Left renal pelvis (tissue), 4 donors: ENCODE data around the gene TOGARAM2. TPM values are rescaled to one million over a fixed set of nuclear protein-coding genes. Genes with fewer than 3 reads are reported as not detected.

Experiments used
- DNase-seq, 4 donors: peaks; one replicate each; pipeline ENCODE4 v3.0.0-alpha.2; 2013; ENCODE audit warnings: low read depth in 4 of 4, low spot score in 3 of 4
- polyA plus RNA-seq, 4 donors: library from polyadenylated mRNA; unstranded; fragments of 120-200 nt; gene quantifications; one replicate each; pipeline ENCODE4 v1.2.1, GENCODE V29; 2013; ENCODE audit not compliant: insufficient read length in 4 of 4

TOGARAM2 gene
- 1 to 10 TPM in 1 of 4 donors, under 1 TPM in 3; 0.15 to 1.6 (median 0.85) TPM for polyA plus RNA-seq

DNA sequence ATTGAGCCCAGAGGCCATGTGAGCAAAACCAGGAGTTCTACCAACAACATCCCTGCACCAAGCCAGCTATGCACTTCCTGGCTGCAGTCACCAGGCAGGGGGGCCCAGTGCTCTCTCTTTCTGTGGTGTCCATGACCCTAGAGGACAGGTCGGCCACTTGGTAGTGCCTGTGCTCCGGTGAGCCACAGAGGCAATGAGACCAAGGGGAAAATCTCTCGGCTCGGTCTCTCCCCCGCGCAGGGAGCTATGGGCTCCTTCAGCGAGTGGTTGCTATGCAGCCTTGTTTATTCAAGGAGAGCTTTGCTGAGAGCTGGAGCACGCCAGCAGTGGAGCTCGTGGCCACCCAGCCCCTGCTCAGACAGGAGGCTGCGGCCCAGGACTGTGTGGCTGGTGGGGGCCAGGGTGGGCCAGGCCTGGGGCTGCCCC, at the start of gene TOGARAM2:
Gene TOGARAM2, plus strand, starts transcription at position 283 of the 426 bp plus-strand sequence. CDS start 13,537 bp downstream, outside the sequence.
- DNase-seq = peak in 2 of 4 donors; percentile 50 to 58

DNA sequence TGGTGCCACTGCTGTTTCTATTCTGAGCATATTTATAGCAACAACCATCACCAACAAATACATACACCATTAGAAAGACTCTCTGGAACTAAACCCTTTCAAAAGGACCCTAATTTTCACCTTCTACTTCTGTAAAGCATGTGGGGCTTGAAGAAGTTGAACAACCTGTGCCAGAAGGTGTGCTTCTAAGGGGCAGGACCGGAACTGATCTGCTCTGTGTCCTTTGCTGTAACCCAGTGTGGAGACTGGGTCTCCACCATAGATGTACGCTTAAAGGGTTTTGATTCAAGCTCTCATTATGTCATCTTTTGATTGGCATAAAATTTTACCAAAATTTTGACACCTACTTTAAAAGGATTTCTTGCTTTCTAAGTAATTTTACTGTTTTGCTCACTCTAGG, 46.3 kb upstream of the TOGARAM2 start:
- DNase-seq = no peak

DNA sequence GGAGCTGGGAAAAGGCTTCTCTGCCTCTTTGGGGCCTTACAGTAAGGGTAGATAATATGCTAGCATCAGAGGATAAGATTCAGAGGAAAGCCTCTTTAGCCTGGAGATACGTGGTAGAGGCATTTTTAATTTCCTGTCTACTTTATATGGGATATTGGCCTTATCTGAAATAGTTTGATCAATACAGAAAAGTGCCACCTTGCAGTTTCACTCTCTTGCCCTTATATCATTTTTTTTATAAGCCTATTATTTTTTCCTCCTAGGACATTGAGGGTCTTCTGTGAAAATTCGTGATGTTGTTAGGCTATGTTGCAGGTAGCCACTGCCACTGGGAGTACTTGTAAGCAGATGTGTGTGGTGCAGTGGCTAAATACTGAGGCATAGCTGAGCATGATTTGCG, 40.1 kb upstream of the TOGARAM2 start:
- no peak for DNase-seq

DNA sequence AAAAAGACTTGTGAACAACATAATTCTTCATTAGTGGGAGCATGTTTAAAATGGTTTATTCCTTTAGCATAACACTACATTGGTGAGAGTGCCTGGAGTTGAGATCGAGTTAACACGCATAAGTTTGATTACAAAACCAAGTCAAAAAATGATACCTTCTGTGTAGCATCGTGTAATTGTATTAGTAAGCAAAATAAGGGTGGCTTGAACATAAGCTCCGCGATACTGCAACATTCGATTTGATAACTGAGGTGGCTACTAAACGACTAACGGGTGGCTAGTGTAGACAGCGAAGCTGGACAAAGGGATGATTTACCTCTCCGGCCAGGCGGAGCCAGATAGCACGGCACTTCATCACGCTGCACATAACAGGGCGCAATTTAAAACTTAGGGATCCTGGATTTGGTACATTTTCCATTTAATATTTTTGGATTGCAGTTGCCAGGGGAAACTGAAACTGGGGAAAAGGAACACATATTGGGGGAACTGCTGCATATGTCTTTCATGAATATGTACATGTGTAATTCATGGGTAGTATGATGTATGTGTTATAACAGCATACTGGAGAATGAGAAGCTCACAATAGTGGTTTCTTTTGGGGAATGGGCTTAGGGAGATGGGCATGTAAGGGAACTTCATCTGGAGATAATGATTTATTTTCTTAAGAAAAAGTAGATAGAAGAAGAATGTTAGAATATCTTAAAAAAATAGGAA, 36.4 kb upstream of the TOGARAM2 start:
- no peak for DNase-seq

DNA sequence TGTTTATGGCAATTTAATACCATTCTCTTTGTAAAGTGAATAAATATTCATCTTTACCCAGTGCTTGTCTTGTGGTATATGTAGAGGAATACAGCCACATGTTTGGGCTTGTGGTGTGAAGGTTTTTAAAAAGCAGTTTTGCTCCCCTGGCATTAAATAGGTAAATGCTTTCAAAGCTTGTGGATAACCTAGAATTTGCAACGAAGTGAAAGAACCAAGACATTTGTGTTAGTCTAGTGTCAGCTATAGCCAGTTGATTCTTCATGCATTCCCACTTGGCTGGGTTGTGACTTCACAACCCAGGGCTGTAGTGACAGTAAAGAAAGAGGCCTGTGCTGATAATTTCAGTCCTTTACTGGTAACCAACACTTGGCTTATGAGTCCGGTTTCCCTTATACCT, 32.9 kb upstream of the TOGARAM2 start:
- DNase-seq = no peak

DNA sequence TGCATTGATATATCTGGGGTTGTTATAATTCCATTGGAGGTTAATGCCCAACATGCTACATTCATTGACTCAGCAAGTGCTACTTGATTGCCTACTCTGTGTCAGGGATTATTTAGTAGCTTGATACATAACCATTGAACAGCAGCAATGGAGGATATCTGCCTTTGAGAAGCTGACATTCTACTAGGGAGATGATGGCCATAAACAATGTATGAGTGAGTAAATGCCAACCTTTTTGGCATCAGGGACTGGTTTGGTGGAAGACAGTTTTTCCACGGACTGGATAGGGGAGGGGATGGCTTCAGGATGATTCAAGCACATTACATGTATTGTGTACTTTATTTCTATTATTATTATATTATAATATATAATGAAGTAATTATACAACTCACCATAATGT, 31.9 kb upstream of the TOGARAM2 start:
- DNase-seq = no peak

DNA sequence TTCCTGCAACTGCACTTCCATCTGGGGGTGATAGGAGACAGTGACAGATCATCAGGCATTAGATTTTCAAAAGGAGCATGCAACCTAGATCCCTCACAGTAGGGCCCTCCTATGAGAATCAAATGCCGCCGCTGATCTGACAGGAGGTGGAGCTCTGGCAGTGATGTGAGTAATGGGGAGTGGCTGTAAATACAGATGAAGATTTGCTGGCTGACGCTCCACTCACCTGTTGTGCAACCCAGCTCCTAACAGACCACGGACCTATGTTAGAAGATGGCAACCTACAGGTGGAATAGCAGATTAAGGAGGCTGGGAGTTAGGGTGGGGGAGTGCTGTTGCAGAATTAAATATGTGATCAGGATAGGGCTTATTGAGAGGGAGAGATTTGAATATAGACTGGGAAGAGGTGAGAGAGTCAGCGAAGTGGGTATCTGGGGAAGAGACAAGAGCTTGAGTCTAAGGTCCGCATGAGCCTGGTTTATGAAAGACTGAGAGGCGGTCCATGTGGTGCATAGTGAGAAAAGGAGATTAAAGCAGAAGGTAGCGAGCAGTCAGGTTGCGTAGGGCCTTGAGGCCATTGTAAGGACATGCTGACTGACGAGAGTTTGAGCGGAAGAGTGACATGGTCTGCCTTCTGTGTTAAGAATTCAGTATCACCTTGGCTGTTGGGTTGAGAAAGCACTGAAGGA, 31.3 kb upstream of the TOGARAM2 start:
- no peak for DNase-seq

DNA sequence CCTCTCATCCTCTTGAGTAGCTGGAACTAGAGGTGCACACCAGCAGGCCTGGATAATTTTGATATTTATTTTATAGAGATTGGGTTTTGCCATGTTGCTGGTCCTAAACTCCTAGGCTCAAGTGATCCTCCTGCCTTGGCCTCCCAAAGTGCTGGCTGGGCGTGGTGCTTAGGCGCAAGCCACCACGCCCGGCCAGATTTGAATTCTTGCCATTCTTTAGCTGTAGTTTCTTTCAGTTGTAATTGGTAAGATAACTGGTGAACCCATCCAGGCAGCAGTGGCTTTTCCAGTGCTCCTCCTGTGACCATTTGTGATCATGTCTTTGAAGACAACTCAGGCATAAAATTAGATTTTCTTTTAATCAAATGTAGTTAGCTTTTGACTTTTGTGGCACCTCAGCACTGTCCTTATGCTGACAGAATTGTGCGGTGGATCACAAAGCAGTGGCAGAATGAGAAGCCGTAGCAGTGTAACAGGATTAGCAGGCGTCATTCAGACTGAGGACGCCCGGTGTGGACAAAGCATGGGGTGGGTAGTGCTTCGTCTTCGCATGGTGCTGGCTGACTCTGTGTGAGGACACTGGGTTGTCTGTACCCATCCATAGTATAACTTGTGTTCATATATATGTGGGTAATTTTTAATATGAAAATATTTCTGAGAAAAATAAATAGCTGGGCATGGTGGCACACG, 30.0 kb upstream of the TOGARAM2 start:
- DNase-seq = no peak

DNA sequence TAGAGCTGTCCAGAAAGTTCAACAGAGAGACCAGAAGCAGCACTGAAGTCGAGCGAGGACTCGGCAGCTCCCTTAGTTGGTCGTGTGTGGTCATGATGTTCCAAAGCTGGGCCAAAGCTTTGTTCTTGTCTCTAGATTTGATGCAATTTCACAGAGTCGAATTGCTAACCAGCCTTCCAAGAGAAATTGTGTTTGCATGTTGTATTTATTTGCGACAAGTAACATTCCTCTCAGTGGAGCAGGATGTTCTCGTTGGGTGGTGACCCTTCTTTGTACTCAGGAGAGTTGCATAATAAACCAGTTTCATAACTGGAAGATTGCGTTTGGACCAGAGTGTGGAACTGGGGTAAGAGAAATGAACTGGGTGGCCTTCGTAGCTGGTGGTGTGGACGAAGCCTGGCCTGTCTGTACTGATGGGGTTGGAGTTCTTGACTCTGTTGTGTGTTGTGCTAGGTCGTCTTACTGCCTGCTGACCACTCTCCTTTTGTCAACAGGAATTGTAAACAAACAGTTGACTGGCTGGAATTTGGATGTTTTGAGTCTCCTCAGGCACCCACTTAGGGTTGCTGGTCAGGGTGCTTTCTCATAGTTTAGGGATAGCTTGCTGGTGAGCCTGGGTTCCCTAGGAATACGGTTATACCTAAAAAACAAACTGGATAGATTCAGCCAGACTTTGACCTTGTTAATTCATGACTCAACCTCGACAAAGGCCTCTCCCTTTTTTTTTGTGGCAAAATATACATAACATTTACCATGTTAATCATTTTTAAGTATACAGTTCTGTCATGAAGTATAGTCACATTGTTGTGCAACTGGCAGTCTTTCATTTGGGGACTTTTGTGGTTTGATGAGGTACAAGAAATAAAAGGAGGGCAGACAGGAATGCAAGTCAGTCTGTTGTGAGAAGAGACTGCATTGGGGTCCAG, 28.9 kb upstream of the TOGARAM2 start:
- no peak for DNase-seq

DNA sequence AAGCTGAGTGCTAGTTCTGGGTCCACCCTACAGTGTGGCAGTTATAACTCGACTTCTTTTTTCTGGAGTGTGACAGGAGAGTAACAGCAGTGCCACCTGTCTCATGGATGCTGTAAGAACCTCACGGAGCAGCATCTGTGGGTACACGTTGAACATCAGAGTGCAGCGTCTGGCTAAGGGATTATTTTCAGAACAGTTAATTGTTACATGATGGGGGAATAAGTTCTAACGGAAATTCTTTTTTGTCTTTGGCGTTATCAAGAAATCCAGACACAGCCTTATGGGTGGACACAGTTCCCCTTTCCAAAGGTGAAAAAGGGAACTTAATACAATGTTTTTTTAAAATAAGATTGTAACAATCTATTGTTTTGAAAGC, 28.3 kb upstream of the TOGARAM2 start:
- no peak for DNase-seq

DNA sequence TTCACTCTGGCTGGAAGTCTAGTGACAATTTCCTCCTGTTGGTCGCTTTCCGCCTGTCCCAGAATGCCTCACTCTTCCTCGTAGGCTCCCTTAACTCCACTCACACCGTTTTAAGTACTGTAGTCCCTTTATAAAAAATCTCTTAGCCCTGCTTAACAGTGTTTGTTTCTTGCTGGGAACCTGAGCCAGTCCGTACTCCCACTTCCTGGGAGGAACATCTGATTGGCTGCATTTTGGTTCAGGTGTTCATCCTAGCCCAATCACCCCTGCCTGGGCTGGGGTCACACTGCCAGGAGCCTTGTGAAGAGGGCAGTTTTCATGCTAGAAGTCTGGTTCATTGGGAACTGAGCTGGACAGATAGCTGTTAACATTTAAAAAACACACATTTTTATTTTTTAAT, 25.6 kb upstream of the TOGARAM2 start:
- no peak for DNase-seq

DNA sequence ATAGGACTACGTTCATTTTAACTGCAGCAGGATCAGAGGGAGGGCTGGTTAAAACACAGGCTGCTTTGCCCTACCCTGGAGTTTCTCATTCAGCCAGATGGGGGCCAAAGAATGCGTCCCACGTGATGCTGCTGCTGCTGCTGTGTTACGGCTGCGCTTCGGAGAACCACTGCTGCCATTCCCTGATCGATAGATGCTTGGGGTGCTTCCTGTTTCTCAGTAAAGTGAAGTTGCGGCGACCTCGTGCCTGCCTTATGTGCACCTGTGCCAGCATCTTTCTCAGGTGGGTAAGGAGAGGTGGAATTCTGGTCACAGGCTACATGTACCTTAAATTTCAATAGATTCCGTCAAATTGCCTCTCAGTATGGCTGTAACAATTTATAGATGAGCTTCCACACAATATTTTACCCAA, 24.7 kb upstream of the TOGARAM2 start:
- DNase-seq = no peak

DNA sequence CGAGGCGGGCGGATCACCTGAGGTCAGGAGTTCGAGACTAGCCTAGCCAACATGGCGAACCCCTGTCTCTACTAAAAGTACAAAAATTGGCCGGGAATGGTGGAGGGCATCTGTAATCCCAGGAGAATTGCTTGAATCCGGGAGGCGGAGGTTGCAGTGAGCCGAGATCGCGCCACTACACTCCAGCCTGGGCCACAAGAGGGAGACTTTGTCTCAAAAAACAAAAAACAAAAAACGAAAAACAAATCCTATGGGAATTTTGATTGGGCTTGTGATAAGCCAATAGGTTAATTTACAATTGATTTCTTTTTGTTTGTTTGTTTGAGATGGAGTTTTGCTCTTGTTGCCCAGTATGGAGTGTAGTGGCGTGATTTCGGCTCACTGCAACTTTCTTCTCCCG, 24.2 kb upstream of the TOGARAM2 start:
- DNase-seq = no peak

DNA sequence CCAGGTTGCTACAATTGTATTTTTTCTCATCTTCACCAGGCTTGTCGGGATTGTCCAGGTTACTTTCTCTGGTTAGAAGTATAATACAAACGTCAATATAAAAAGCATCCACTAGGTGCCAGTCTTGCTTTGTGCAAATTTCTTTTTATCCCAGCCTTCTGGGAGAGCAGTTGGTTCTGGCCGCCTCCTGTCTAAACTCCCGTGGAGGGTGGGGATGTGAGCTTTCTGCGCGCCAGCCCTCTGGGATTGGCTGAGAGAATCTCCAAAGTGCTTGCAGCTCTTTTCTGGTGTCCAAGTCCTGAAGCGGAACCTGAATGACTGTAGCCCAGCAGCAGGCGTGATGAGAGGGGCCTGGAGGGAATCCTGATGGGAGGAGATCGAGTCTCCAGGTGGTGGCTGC, 22.4 kb upstream of the TOGARAM2 start:
- DNase-seq = peak; percentile 36 to 63 (median 48)

DNA sequence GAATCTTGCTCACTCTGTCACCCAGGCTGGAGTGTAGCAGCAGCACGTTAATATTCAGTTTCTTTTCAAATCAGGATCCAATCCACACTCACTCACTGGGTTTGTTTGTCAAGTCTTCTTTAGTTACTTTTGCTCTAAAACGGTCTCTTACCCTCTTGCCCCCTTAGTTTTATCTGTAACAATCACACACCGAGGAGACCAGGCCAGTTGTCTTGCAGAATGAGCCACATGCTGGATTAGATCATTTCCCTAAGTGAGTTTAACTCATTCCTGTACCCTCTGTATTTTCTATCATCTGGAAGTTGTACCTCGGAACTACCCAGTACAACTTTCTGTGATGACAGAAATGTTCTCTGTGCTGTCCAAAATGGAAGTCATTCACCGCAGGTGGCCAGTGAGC, 20.7 kb upstream of the TOGARAM2 start:
- DNase-seq = no peak

DNA sequence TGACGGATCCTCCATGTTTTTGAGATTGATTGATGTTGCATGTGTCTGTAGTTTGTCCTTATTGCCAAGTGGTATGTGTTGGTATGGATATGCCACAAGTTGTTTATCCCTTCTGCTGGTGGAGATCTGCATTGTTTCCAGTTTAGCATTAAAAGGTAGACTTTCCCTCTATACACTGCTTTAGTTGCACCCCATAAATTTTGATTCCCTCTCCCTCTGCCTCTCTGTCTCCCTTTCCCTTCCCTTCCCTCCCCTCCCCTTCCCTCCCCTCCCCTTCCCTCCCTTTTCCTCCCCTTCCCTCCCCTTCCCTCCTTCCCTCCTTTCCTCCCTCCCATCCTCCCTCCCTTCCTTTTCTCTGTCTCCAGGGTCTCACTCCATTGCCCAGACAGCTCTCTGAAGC, 18.6 kb upstream of the TOGARAM2 start:
- no peak for DNase-seq

DNA sequence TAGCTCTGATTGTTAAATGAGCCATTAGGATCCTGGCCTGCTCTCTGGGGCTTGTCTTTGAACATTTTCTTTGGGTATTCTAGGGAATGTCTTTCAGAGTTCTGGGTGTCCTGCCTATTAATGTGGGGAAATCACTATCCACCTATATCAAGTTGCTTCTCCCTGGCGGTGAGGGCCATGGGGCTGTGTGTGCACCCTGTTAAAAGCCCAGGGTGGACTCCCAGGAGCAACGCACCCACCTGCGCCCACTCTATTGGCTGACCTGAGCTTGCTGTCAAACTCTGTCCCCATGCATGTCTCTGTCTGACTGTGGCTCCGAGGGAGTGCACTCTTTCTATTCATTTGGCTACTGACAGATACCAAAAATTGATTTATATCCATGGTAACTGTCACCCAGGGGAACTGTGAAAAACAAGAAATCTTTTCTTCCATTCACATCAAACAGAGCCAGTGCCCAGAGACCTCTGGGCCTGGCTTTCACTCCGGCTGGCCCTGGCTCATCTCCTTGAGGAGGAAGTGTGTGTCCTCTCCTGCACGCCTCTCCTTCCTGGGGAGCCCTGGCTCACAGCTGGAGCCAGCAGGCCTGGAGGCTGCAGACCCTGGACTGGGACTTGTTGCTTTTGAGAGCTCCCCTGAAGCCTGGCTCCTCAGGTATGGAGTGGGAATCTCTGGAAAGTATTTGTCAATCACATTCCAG, 10.5 kb upstream of the TOGARAM2 start:
- DNase-seq = no peak

DNA sequence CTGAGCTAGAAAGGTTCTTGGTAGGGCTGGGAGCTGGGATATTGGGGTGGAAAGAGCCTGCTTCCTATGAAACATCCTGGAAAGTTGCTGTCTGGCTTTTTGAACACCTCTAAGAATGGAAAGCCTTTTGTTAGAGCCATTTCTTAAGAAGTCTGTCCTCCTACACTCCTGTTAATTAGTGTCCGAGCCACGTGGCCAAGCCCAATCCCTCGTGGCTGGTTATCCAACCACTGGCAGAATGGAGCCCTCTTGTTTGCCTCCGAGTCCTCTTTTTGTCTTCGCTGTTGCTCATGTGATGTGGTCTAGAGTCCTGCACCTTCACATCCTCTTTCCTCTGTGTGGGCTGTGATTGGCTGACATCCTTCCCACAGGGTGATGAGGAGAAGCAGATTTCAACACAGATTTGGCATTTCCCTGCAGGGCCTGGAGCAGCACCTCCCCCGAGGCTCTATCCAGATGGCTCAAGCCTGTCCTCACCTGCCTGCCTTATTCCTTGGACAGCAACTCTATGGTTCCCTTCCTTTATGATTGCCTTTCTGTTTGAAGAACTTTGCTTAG, 8.2 kb upstream of the TOGARAM2 start:
- no peak for DNase-seq

DNA sequence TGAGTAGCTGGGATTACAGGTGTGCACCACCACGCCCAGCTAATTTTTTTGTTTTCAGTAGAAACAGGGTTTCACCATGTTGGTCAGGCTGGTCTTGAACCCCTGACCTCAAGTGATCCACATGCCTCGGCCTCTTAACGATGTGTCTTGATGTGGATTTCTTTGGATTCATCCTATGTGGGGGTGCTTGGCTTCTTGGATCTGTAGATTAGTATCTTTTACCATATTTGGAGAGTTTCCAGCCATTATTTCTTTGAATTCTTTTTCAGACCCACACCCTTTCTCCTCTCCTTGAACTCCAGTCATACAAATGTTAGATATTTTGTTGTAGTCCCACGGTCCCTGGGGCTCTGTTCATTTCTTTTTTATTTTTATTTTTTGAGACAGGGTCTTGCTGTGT, 6.8 kb upstream of the TOGARAM2 start:
- no peak for DNase-seq

DNA sequence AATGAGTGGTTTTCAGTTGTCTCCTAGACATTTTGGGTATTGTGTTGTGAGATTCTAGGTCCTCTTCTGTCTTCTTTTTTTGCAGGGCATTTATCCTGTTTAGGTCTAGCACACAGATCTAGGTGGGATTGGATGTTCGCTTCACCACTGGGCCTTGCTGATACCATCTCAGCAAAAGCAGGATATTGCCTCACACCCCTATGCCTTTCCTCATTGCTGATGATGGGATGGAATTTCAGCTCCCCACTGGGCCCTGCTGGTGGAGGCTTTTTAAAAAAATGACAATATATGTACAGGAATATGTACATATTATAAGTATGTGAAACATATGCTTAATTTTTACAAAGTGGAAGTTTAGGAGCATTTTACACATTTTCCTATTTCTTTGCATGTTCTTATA, 5.4 kb upstream of the TOGARAM2 start:
- DNase-seq = no peak
